Measurements from ENCODE around the gene GOSR1.
"Not testable (repeated sequence)": the region's sequence is repeated elsewhere in the genome, so short reads cannot be mapped to it uniquely, and the experiment has no call there.

GOSR1 gene

DNA sequence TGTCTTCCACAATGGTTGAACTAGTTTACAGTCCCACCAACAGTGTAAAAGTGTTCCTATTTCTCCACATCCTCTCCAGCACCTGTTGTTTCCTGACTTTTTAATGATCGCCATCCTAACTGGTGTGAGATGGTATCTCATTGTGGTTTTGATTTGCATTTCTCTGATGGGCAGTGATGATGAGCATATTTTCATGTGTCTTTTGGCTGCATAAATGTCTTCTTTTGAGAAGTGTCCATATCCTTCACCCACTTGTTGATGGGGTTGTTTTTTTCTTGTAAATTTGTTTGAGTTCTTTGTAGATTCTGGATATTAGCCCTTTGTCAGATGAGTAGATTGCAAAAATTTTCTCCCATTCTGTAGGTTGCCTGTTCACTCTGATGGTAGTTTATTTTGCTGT is 84.6 kb downstream of the GOSR1 start:
- DNase-seq (ENCODE audit: low spot score): not testable (repeated sequence)

DNA sequence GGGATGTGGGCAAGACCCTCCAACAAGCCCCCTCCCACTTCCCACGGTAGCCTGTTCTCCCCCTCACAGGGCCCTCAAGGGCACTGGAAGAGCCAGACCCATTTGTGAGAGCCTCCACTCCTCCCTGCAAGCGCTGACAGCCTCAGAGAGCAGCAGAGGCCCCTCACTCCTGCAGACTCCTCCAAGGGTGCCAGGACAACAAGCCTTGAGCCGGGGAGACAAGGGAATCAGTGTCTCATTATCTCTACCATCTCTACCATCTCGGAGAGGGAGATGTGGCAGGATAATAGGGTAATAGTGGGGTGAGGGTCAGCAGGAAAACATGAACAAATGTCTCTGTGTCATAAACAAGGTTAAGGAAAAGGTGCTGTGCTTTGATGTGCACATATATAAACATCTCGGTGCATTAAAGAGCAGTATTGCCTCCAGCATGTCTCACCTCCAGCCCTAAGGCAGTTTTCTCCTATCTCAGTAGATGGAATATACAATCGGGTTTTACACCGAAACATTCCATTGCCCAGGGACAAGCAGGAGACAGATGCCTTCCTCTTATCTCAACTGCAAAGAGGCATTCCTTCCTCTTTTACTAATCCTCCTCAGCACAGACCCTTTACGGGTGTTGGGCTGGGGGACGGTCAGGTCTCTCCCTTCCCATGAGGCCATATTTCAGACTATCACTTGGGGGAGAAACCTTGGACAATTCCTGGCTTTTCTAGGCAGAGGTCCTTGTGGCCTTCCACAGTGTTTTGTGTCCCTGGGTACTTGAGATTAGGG is 86.1 kb downstream of the GOSR1 start:
- not testable (repeated sequence) for DNase-seq (ENCODE audit: low spot score)

DNA sequence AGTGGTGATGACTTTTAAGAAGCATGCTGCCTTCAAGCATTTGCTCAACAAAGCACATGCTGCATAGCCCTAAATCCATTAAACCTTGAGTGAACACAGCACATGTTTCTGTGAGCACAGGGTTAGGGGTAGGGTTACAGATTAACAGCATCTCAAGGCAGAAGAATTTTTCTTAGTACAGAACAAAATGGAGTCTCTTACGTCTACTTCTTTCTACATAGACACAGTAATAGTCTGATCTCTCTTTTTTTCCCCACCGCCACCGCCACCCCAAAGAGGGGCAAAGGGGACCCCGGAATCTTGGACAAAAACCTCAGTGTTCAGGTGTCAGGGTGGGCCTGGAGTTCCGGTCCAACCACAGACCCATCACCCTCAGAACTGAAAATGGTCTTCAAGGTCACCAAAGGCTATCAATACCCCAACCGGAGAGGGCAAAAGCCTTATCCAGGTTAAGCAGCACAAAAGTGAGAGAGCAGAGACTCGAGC is 86.7 kb downstream of the GOSR1 start:
- DNase-seq (ENCODE audit: low spot score): not testable (repeated sequence)

DNA sequence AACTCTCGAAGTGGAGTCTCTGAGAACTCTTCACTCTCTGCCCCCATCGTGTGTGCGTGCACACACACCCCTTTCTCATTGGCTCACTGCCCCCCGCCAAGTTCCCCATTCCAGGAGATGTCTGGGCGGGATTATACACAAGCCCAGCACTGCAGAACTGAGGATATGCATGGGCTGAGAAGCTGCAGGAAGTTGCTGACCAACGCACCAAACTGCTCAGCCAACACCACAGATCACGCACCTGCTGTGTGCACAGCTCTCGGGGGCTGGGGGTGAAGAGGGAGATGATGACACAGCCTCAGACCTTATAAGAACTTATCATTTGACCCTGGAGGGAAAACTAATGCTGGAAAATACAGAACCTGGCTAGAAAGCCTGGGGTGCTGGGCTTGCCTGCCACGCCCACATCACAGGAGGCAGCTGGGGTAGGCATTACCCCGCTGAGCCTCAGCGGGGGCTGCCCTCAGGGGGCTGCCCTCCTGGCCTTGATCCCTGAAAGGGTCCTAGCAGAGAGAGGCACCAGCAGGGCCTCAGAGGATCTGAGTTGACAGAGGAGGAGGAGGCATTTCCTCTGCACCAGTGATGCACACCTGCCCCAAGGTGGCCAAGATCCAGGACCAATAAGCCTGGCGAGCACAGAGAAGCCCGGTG is 87.3 kb downstream of the GOSR1 start:
- DNase-seq (ENCODE audit: low spot score): not testable (repeated sequence)

DNA sequence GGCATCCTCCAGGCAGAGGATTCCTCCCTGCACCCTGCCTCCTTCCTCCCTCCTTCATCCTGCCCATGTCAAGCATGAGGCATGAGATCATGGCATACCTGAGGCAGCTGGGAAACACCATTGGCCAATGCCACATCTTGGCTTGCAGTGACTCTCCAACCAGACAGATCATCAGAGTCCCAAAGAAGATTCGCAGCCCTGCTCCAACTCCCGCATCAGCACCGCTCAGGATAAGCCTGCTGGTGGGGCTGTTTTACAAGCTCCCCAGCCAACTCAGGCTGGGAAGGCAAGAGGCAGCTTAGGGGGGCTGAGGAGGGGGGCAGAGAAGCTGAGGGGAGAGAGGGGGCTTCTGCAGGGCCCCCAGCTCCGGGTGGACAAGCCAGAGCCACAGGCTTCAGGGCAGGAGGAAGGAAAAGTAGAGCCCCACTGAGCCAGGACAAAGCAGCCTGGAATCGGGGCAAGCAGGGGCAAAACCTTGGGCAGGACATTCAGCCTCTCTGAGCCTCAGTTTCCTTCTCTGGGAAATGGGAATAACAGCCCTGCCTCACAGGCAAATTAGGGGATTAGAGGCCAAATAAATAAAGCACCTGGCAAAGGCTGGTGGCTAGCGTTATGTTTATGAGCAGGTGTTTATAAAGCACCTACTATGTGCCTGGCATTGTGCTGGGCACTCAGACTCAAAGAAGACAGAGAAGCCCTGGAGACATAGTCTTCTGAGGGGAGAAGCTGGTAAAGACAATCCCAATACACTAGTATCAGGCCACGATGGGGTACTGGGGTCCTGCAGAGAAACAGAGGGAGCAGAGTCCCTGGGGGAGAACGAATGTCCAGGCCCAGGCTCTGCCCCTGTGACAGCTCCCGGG is 88.1 kb downstream of the GOSR1 start:
- no peak for DNase-seq (ENCODE audit: low spot score)

DNA sequence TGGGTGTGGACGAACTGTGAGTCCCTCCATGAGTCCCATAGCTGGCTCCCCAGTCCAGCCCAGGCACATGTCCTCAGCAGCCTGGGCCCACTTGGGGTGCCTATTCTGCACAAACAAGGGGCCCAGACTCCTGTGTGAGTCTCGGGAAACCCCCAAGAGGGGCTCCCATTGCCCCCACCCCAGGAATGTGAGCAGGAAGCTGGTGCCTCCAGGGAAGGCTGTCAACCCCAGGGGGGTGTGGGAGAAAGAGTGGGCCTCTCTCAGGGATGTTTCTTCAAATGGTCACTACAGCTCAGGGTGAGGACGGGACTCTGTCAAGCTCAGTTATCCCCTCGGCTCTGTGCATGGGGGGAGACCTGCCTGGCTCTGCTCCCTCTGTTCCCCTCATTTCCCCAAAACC is 88.9 kb downstream of the GOSR1 start:
- not testable (repeated sequence) for DNase-seq (ENCODE audit: low spot score)

DNA sequence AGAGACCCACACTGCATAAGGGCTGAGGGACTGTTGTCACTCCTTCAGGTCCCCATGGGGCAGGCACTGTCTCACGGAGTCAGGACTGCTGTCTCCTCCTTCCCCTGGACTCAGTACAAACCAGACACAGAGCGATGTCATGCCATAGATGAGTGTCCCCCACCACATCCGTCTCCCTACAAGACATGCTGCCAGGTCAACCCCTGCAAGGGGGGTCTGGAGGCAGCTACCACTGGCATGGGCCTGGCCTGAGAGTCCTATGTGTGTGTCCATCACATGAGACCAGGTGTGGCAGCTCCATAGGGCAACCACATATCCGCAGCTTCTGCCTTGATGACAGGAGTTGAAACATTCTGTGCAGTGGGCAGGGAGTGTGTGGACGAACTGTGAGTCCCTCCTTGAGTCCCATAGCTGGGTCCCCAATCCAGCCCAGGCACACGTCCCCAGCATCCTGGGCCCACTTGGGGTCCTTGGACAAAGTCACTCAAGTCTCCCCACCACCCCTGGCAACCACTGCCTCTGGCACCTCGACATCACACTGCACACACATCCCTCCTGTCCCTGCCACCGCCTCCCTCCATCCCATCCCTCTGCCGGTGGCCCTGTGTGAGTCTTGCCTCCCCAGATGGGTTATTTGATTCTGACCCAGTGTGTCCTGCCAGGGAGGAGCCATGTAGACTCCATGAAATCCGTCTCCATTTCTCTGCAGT is 89.5 kb downstream of the GOSR1 start:
- not testable (repeated sequence) for DNase-seq (ENCODE audit: low spot score)

DNA sequence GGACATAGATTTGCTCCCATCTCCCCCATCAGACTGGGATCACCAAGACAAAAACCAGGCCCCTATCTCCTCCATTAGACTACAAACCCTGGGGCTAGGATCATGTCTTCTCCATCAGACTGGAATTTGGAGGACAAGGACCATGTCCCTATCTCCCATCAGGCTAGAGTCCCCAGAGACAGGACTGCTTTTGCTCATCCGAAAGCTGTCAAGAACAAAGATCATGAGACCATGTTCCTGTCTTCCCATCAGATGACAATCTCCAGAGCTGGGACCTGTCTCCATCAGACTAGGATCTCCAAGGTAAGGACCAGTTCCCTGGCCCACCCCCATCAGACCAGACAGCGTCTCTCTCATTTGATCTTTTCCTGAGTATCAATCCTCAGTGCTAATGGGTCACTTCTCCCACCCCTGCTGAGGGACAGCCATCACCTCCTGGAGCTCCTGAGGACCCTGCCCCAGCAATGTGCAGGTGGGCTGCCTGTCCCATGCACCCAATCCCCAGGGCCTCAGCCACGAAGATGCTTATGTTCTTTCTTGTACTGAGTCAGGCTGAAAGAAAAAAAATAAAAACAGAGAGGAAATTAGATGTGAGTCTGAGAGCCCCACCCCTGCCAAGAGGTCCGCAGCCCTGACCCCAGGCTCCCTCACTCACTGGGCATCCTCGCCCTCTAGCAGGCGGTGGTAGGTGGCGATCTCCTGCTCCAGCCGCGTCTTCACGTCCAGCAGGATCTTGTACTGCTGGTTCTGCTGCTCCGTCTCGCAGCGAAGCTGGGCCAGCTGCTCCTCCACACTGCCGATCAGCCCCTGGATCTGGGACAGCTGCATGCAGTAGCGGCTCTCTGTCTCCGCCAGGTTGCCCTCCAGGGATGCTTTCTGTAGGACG is 90.3 kb downstream of the GOSR1 start:
- DNase-seq (ENCODE audit: low spot score): no peak

DNA sequence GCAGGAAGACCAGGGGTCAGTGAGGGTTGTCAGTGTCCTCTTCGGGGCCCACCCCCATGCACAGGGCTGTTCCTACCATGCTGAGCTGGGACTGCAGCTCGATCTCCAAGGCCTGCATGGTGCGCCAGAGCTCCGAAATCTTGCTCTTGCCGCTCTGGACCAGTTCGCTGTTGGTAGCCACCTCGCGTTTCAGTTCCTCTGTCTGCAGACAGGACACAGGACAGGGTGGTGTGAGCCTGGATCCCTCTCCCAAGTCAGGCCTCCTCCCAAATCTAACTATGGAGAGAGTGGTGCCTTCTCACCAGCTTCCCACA is 90.9 kb downstream of the GOSR1 start:
- no peak for DNase-seq (ENCODE audit: low spot score)

DNA sequence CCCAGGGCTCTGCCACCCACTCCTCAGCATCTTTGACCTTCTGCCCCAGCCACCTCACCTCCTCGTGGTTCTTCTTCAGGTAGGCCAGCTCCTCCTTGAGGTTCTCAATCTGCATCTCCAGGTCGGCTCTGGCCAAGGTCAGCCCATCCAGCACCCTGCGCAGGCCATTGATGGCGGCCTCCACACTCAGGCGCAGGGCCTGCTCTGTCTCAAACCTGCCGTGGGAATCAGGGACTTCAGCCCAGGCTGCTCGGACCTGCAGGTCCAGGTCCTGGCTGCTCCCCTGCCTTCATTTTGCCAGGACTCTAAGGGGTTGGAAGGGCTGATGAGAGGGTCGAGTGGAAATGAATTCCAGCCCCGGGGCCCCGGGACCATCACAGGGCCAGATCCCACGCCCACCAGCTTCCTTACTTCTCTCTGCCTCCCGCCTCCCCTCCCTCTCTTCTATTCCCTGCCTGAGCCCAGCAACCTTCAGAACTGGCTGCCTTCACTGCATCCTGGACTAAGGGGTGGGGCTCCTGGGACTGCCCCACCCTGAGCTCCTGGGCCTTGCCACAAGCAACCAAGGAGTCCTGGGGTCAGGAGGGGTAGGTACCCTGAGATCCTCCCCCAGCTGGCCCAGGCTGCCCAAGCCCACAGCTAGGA is 92.4 kb downstream of the GOSR1 start:
- not testable (repeated sequence) for DNase-seq (ENCODE audit: low spot score)

DNA sequence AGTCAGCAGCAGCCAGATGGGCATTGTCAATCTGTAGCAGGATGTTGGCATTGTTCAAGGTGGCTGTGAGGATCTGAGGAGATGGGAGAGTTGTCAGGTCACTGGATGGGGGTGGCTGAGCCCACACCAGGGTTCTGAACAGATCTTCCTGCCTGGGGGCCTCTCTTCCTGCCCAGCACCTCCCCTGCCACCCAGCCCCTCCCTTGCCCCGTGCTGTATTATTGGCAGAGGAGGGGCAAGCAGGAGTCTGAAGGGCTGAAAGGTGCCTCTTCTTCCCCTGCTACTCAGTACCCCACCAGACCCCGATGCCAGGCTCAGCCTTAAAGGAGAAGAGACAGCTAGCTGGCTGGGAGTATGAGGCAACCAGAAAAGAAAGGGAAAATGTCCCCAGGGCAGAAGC is 93.0 kb downstream of the GOSR1 start:
- no peak for DNase-seq (ENCODE audit: low spot score)

DNA sequence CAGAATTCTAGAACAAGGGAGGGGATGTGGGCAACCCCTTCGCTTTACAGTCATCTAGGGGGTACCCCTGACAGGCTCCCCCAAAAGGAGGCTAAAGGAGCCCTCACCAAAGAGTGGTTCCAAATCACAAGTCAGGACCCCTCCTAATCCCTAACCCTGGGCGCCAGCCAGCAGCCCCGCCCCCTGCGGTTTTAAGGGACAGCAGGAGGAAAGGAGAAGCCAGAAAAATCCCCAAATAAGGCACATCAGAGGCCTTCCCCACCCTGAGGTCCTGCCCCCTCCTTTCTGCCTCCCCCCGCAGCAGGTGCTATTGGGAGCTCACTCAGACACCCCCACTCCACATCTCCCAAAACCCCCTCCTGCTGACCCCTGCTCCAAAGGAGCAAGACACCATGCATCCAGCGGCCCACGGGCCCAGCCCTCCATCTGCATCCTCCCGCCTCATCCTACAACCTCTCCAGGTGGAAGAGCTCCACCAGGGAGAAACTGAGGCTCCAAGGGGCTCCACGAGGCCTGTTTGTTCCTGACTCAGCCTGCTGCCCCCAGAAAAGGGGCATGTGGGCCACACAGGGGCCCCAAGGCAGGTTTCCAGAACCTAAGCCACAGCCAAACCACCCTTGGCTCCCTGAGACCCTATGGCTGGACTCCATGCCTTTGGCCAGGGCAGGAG is 93.5 kb downstream of the GOSR1 start:
- no peak for DNase-seq (ENCODE audit: low spot score)

DNA sequence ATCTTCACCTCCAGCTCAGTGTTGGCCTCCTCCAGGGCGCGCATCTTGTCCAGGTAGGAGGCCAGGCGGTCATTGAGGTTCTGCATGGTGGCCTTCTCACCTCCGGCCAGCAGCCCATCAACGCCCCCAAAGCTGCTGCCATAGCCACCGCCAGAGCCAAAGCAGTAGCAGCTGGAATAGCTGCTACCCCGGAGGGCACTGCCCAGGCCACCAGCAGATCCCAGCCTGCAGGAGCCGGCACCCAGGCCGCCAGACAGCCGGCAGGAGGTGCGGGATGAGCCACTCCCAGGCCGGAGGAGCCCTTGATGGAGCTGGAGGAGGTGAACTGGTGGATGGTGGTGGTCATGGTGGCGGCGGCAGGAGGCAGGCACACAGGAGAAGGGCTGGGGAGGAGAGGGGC is 94.2 kb downstream of the GOSR1 start:
- DNase-seq (ENCODE audit: low spot score): not testable (repeated sequence)

DNA sequence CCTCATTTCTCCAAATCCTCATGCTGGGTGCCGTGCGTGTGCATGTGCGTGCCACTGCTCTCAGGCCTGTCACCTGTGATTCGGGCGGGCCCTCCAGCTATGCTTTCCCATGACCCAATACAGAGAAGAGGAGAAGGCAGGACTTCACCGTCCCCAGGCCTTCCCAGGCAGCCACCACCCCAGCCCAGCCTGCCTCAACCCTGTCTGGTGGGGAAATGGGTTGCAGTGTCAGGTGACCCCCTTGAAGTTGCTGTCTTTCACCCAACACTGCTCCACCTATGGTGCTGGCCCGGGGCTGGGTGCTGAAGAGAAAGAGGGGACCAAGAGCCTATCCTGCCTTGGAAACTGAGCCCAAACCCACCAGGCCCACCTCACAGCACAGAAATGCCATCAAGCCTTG is 94.7 kb downstream of the GOSR1 start:
- no peak for DNase-seq (ENCODE audit: low spot score)

DNA sequence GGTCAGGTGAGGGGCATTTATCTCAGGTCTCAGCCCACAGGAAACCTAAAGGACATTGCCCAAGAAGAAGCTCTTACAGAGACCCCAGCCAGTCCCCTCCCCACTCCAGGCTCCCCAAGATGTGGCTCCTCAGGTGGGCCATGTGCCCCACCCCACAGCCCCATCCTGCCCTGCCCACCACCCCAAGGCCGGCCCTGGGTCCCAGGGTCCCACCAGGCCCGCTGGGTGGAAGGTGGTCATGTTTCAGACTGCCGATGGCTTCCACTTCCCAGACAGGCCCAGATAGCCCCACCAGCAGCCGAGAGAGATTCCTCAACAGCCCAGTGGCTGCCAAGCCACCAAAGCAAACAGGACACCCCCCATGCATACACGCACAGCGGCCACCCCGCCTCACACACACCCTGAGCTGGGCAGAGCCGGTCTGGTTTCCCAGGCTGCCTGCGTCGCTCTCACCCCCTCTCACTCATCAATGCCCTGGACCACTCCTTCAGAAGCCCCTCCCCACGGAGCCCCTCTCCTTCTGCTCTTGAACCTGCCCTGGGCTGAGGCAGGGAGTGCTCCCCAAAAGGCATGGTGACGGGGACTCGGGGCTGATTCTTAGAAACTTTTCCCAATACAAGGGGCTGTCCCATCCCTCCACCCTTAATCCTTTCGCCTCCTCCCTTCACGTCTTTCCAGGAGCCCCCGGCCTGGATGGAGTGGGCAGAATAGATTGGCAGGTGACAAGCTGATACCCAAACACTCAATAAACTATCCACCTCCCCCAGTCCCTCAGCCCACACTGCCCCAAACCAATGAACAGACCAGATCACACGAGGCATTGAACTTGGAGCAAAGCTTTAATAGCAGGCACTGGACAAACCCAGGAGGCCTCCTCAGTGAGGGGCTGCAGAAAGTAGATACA is 95.7 kb downstream of the GOSR1 start:
- DNase-seq (ENCODE audit: low spot score): not testable (repeated sequence)

DNA sequence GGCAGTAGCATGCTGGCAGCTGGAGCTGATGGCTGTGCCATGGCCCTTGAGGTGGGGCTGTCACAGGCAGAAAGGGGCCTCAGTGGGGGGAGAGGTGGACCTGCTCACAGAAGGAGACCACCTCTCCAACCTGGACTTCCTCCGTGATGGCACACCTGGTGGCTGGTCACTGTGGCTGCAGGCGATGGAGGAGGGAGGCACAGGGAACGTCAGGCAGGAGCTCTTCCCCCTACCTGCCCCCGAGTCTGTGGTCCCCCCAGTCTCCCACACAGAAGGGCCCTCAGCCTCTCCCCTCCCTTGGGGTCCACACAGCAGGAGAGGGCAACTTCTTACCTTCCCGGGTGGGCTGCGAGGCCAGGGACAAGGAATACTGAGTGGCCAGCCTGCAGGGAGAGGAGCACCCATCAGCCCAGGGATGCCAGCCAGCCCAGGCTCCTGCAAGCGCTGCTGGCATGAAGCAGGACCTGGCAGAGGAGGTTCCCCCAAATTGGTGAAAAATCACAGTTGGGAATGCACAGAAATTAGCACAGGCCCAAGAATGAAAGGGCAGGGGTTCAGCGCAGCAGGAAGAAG is 96.5 kb downstream of the GOSR1 start:
- no peak for DNase-seq (ENCODE audit: low spot score)

DNA sequence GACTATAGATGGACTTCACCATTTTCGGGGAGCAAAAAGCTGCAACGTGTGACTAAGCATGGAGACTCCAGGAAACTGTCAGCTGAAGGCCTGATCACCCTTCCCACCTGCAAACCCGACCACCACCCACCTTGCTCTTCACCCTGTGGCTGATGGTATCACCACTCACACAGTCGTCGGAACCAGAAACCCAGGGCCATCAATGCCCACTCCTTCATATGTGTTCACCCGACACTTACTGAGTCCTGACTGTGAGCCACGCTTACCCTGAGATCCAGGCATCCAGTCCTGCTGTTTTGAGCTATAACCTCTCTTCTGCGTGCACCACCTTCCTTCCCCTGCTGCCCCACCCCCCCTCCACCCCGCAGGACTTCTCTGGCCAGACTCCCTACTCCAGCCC is 97.1 kb downstream of the GOSR1 start:
- DNase-seq (ENCODE audit: low spot score): not testable (repeated sequence)

DNA sequence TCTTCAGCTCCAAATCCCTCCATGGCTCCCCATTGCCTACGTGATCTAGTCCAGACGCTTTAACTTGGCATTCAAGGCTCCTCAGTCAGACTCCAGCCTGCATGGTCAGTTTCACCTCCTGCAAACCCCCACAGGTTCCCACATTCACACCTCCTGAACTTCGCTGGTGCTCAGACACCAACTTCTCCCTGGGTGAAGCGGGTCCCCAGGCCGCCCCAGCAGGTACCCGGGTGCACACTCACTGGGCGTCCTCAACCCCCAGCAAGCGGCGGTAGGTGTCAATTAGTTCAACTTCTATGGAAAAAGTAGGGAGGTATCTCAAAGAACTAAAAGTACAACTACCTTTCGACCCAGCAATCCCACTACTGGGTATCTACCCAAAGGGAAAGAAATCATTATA is 97.6 kb downstream of the GOSR1 start:
- DNase-seq (ENCODE audit: low spot score): not testable (repeated sequence)
